HCT116 (cell line): ENCODE measurements around the gene KIAA0825. TPM values are rescaled to one million over a fixed set of nuclear protein-coding genes. Genes with fewer than 3 reads are reported as not detected.

ENCODE experiments used
- ATAC-seq: fragments of 200-7000 bp; cut with Tn5 transposase; 2 replicates; pipeline ENCODE4 v1.9.1; 2020; ENCODE audit warnings: mild to moderate bottlenecking, moderate library complexity
- BruUV-seq: library from RNA; stranded (reverse); fragments of 400-500 nt; replicated peaks from 2 replicates; lab custom pipeline; 2021; lab: Mats Ljungman, UMichigan
- CTCF ChIA-PET: fragments of 300-600 bp; sonication (Branson Sonifier 250); formaldehyde crosslinking; loops from one replicate; lab custom pipeline; 2021; ENCODE audit warnings: antibody characterized with exemption; lab: Charles Lee
- POLR2A ChIA-PET: fragments of 300-600, 350-600 bp; sonication (Branson Sonifier 250); formaldehyde crosslinking; loops from one replicate; lab custom pipeline; 2021; ENCODE audit warnings: antibody characterized with exemption; lab: Charles Lee
- RAD21 ChIA-PET, 2 experiments: fragments of 300-600 bp; sonication (Branson Sonifier 250); formaldehyde crosslinking; loops; one replicate each; lab custom pipeline; 2023; ENCODE audit warnings: low total read pairs in 2 of 2; ENCODE audit not compliant: uncharacterized antibody in 2 of 2, unreplicated experiment in 2 of 2, low non-redundant PET in 1 of 2; lab: Charles Lee
- DNase-seq: peaks from one replicate; pipeline ENCODE4 v3.0.0-alpha.2; 2010; ENCODE audit warnings: low read depth, low spot score
- H2AFZ ChIP-seq: fragments of 200-600 bp; shearing (Covaris generic), sonication (generic); 2 replicates; pipeline ENCODE4 v1.6.1; 2017; ENCODE audit warnings: low read depth, mixed run types, mixed read lengths, antibody characterized with exemption, low read length; ENCODE audit not compliant: poor library complexity, severe bottlenecking
- H3K27ac ChIP-seq: 2 replicates; pipeline ENCODE4 v1.5.1; 2012; ENCODE audit warnings: low read depth, low read length
- H3K27me3 ChIP-seq: fragments of 200-600 bp; sonication (generic); 2 replicates; pipeline ENCODE4 v1.6.1; 2016; ENCODE audit warnings: mixed run types, low read length, mixed read lengths; ENCODE audit not compliant: insufficient read depth
- H3K36me3 ChIP-seq, 2 experiments: fragments of 200-500 bp in 1 of 2; fragments of 200-600 bp in 1 of 2; sonication (Bioruptor generic) in 1 of 2; sonication (generic) in 1 of 2; 2 replicates each; pipeline versions ENCODE4 v1.5.1 to v1.6.1; 2014 to 2016; ENCODE audit warnings: low read length in 2 of 2, inconsistent platforms in 1 of 2, mixed read lengths in 1 of 2, mixed run types in 1 of 2; ENCODE audit not compliant: insufficient read depth in 2 of 2, control insufficient read depth in 1 of 2
- H3K4me1 ChIP-seq, 2 experiments: fragments of 200-600 bp in 1 of 2; sonication (generic) in 1 of 2; 2 replicates each; pipeline versions ENCODE4 v1.5.1 to v1.6.1; 2012 to 2017; ENCODE audit warnings: low read length in 2 of 2, inconsistent platforms in 1 of 2, mild to moderate bottlenecking in 1 of 2, mixed read lengths in 1 of 2, mixed run types in 1 of 2, moderate library complexity in 1 of 2; ENCODE audit not compliant: insufficient read depth in 2 of 2, control insufficient read depth in 1 of 2
- H3K4me2 ChIP-seq: fragments of 200-600 bp; sonication (generic); 2 replicates; pipeline ENCODE4 v1.6.1; 2017; ENCODE audit warnings: mixed run types, low read length, mixed read lengths
- H3K4me3 ChIP-seq, 2 experiments: fragments of 200-600 bp in 1 of 2; sonication (generic) in 1 of 2; replicated peaks in 1 of 2; 2 replicates each; pipeline ENCODE4 v1.5.1; 2011 to 2016; ENCODE audit warnings: low read length in 2 of 2, control low read depth in 1 of 2, low read depth in 1 of 2, mild to moderate bottlenecking in 1 of 2, mixed read lengths in 1 of 2, mixed run types in 1 of 2
- H3K79me2 ChIP-seq: fragments of 200-600 bp; sonication (generic); 2 replicates; pipeline ENCODE4 v1.6.1; 2017; ENCODE audit warnings: mild to moderate bottlenecking, mixed run types, low read length, moderate library complexity, mixed read lengths; ENCODE audit not compliant: insufficient read depth
- H3K9ac ChIP-seq: fragments of 200-600 bp; sonication (generic); 2 replicates; pipeline ENCODE4 v1.6.1; 2016; ENCODE audit warnings: low read length, mixed read lengths
- H3K9me2 ChIP-seq: fragments of 200-600 bp; sonication (generic), shearing (Covaris generic); 2 replicates; pipeline ENCODE4 v1.6.1; 2017; ENCODE audit warnings: mixed run types, mild to moderate bottlenecking, moderate library complexity; ENCODE audit not compliant: insufficient read depth
- H3K9me3 ChIP-seq, 2 experiments: fragments of 200-500 bp in 1 of 2; fragments of 200-600 bp in 1 of 2; sonication (Bioruptor generic) in 1 of 2; sonication (generic) in 1 of 2; 2 replicates each; pipeline ENCODE4 v1.6.1; 2014 to 2017; ENCODE audit warnings: low read length in 2 of 2, mixed read lengths in 2 of 2, inconsistent platforms in 1 of 2, low read depth in 1 of 2, mild to moderate bottlenecking in 1 of 2, mixed run types in 1 of 2, moderate library complexity in 1 of 2; ENCODE audit not compliant: control insufficient read depth in 1 of 2, insufficient read depth in 1 of 2
- H4K20me1 ChIP-seq: fragments of 200-600 bp; sonication (generic), shearing (Covaris generic); 2 replicates; pipeline ENCODE4 v1.6.1; 2017; ENCODE audit warnings: mixed run types, mild to moderate bottlenecking, moderate library complexity; ENCODE audit not compliant: insufficient read depth
- CBX3 ChIP-seq: IDR thresholded peaks from 2 replicates; pipeline ENCODE4 v1.6.1; 2012; ENCODE audit warnings: low read depth
- EGR1 ChIP-seq: IDR thresholded peaks from 2 replicates; pipeline ENCODE4 v1.6.1; 2012; ENCODE audit warnings: low read depth
- ELF1 ChIP-seq: IDR thresholded peaks from 2 replicates; pipeline ENCODE4 v1.6.1; 2012; ENCODE audit warnings: low read depth, borderline replicate concordance
- EZH2phosphoT487 ChIP-seq: fragments of 200-600 bp; IDR thresholded peaks from 2 replicates; pipeline ENCODE4 v1.6.1; 2018; ENCODE audit warnings: antibody characterized with exemption, borderline replicate concordance
- FOSL1 ChIP-seq: IDR thresholded peaks from 2 replicates; pipeline ENCODE4 v1.6.1; 2012; ENCODE audit warnings: low read depth
- JUND ChIP-seq: IDR thresholded peaks from 2 replicates; pipeline ENCODE4 v1.6.1; 2012
- RAD21 ChIP-seq: IDR thresholded peaks from 2 replicates; pipeline ENCODE4 v1.6.1; 2012; ENCODE audit warnings: low read depth, mild to moderate bottlenecking
- SIN3A ChIP-seq: IDR thresholded peaks from 2 replicates; pipeline ENCODE4 v1.6.1; 2012; ENCODE audit warnings: low read depth
- ZFX ChIP-seq: fragments of 450-650 bp; IDR thresholded peaks from 2 replicates; pipeline ENCODE4 v1.6.1; 2017
- intact Hi-C: fragments of 100-400 bp; cut with micrococcal nuclease; formaldehyde crosslinking; loops from 2 replicates; pipeline ENCODE4 v1.10.0; 2022
- total RNA-seq: library from RNA; stranded (reverse); gene quantifications from one replicate; pipeline ENCODE4 v1.2.1, GENCODE V29; 2021; ENCODE audit not compliant: unreplicated experiment
- TF ChIP-seq, protein P1 (sequence below): IDR thresholded peaks from 2 replicates; pipeline ENCODE4 v1.6.1; 2012
- TF ChIP-seq, protein P2 (sequence below): IDR thresholded peaks from 2 replicates; pipeline ENCODE4 v1.6.1; 2012; ENCODE audit warnings: low read depth
- TF ChIP-seq, protein P3 (sequence below): IDR thresholded peaks from 2 replicates; pipeline ENCODE4 v1.6.1; 2011; ENCODE audit warnings: mild to moderate bottlenecking, low read length, moderate library complexity; ENCODE audit not compliant: insufficient replicate concordance; ENCODE audit errors: extremely low read depth
- TF ChIP-seq, protein P4 (sequence below): IDR thresholded peaks from 2 replicates; pipeline ENCODE4 v1.6.1; 2012
- TF ChIP-seq, protein P5 (sequence below), 3 experiments: fragments of 200-600 bp in 1 of 3; sonication (generic) in 1 of 3; IDR thresholded peaks in 2 of 3; conservative IDR thresholded peaks in 1 of 3; 2 replicates each; pipeline ENCODE4 v1.5.1; 2012 to 2017; ENCODE audit warnings: low read depth in 2 of 3, low read length in 2 of 3, antibody characterized with exemption in 1 of 3, borderline replicate concordance in 1 of 3, control low read depth in 1 of 3, mild to moderate bottlenecking in 1 of 3, mixed read lengths in 1 of 3, mixed run types in 1 of 3, moderate library complexity in 1 of 3; ENCODE audit not compliant: insufficient read depth in 1 of 3

The KIAA0825 gene
- total RNA-seq, 1 experiment from 2014 or later = 1.4 TPM

DNA sequence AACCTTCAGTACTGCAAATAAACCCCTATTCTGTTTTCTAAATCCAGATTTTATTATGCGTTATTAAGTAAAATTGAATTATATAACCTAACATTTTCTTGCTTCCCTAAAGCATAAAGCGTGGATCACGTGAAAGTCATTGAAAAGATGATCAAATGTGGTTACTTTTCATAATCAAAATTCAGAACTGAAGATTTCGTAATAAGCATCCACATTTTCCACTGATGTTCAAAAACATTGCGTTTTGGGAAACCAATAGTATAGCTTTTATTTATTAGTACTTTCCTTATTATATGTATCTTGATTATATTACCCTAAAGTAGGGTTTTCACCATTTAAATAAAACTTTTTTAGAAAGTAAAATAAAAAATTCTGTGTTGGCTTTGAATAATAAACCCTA lies 1.9 kb upstream of the KIAA0825 start:
- H2AFZ ChIP-seq = no peak overlapping the region
- H3K4me3 ChIP-seq = no peak overlapping the region
- no peaks in the 10 kb centered on the region for H3K36me3 ChIP-seq
- H3K27me3 ChIP-seq = no peaks in the 10 kb centered on the region
- no peak overlapping the region for H3K27ac ChIP-seq
- TF ChIP-seq EZH2phosphoT487 (no peak), JUND (no peak), CBX3 (no peak), RAD21 (no peak), EGR1 (no peak), FOSL1 (no peak), ELF1 (no peak), SIN3A (no peak), ZFX (no peak)
- TF ChIP-seq, protein P1, sequence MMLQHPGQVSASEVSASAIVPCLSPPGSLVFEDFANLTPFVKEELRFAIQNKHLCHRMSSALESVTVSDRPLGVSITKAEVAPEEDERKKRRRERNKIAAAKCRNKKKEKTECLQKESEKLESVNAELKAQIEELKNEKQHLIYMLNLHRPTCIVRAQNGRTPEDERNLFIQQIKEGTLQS = no peak
- TF ChIP-seq, protein P2, sequence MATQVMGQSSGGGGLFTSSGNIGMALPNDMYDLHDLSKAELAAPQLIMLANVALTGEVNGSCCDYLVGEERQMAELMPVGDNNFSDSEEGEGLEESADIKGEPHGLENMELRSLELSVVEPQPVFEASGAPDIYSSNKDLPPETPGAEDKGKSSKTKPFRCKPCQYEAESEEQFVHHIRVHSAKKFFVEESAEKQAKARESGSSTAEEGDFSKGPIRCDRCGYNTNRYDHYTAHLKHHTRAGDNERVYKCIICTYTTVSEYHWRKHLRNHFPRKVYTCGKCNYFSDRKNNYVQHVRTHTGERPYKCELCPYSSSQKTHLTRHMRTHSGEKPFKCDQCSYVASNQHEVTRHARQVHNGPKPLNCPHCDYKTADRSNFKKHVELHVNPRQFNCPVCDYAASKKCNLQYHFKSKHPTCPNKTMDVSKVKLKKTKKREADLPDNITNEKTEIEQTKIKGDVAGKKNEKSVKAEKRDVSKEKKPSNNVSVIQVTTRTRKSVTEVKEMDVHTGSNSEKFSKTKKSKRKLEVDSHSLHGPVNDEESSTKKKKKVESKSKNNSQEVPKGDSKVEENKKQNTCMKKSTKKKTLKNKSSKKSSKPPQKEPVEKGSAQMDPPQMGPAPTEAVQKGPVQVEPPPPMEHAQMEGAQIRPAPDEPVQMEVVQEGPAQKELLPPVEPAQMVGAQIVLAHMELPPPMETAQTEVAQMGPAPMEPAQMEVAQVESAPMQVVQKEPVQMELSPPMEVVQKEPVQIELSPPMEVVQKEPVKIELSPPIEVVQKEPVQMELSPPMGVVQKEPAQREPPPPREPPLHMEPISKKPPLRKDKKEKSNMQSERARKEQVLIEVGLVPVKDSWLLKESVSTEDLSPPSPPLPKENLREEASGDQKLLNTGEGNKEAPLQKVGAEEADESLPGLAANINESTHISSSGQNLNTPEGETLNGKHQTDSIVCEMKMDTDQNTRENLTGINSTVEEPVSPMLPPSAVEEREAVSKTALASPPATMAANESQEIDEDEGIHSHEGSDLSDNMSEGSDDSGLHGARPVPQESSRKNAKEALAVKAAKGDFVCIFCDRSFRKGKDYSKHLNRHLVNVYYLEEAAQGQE = no peak
- TF ChIP-seq, protein P3, sequence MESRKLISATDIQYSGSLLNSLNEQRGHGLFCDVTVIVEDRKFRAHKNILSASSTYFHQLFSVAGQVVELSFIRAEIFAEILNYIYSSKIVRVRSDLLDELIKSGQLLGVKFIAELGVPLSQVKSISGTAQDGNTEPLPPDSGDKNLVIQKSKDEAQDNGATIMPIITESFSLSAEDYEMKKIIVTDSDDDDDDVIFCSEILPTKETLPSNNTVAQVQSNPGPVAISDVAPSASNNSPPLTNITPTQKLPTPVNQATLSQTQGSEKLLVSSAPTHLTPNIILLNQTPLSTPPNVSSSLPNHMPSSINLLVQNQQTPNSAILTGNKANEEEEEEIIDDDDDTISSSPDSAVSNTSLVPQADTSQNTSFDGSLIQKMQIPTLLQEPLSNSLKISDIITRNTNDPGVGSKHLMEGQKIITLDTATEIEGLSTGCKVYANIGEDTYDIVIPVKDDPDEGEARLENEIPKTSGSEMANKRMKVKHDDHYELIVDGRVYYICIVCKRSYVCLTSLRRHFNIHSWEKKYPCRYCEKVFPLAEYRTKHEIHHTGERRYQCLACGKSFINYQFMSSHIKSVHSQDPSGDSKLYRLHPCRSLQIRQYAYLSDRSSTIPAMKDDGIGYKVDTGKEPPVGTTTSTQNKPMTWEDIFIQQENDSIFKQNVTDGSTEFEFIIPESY = no peak
- TF ChIP-seq, protein P4, sequence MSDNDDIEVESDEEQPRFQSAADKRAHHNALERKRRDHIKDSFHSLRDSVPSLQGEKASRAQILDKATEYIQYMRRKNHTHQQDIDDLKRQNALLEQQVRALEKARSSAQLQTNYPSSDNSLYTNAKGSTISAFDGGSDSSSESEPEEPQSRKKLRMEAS = no peak
- TF ChIP-seq, protein P5, sequence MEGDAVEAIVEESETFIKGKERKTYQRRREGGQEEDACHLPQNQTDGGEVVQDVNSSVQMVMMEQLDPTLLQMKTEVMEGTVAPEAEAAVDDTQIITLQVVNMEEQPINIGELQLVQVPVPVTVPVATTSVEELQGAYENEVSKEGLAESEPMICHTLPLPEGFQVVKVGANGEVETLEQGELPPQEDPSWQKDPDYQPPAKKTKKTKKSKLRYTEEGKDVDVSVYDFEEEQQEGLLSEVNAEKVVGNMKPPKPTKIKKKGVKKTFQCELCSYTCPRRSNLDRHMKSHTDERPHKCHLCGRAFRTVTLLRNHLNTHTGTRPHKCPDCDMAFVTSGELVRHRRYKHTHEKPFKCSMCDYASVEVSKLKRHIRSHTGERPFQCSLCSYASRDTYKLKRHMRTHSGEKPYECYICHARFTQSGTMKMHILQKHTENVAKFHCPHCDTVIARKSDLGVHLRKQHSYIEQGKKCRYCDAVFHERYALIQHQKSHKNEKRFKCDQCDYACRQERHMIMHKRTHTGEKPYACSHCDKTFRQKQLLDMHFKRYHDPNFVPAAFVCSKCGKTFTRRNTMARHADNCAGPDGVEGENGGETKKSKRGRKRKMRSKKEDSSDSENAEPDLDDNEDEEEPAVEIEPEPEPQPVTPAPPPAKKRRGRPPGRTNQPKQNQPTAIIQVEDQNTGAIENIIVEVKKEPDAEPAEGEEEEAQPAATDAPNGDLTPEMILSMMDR (IDR thresholded peaks at IDR 0.05 in 2 of 3, conservative IDR thresholded peaks at IDR 0.05 in 1 of 3; ENCODE audit: borderline replicate concordance in 1 of 3, insufficient read depth in 1 of 3, low read depth in 2 of 3, low read length in 2 of 3) = no peak
- H3K4me1 ChIP-seq = peaks cover 5 to 18% of the 10 kb centered on the region in 2 experiments
- H4K20me1 ChIP-seq = peaks cover 4% of the 10 kb centered on the region; the same call in 1 of the 2 replicates
- intact Hi-C loops = no loop called here
- peak overlapping the region; percentile 96; the same call in 1 of the 2 replicates for H3K4me2 ChIP-seq
- no TSS peak for BruUV-seq
- H3K9me2 ChIP-seq = no peaks in the 10 kb centered on the region
- no peaks in the 10 kb centered on the region for H3K9me3 ChIP-seq
- RAD21 ChIA-PET = no interaction called here
- POLR2A ChIA-PET = no interaction called here
- H3K9ac ChIP-seq = no peak overlapping the region
- H3K79me2 ChIP-seq = peaks cover 77% of the 10 kb centered on the region
- CTCF ChIA-PET = no interaction called here
- no peak for ATAC-seq
- DNase-seq = no peak
